BLaER1 (cell line): Measurements from ENCODE around the gene PCDH7.

ENCODE experiments used
- H3K27ac ChIP-seq: shearing (Covaris generic); formaldehyde crosslinking; 2 replicates; pipeline ENCODE4 v1.8.1; 2022
- H3K27me3 ChIP-seq: shearing (Covaris generic); formaldehyde crosslinking; 2 replicates; pipeline ENCODE4 v1.8.1; 2022
- H3K36me3 ChIP-seq: shearing (Covaris generic); formaldehyde crosslinking; 2 replicates; pipeline ENCODE4 v1.8.1; 2022
- H3K4me1 ChIP-seq: shearing (Covaris generic); formaldehyde crosslinking; 2 replicates; pipeline ENCODE4 v1.8.1; 2022
- H3K4me2 ChIP-seq: shearing (Covaris generic); formaldehyde crosslinking; 2 replicates; pipeline ENCODE4 v1.8.1; 2022
- H3K4me3 ChIP-seq: shearing (Covaris generic); formaldehyde crosslinking; 2 replicates; pipeline ENCODE4 v1.8.1; 2022
- H3K9ac ChIP-seq: shearing (Covaris generic); formaldehyde crosslinking; 2 replicates; pipeline ENCODE4 v1.8.1; 2022
- H3K9me3 ChIP-seq: shearing (Covaris generic); formaldehyde crosslinking; 2 replicates; pipeline ENCODE4 v1.8.1; 2022
- H4K20me1 ChIP-seq: shearing (Covaris generic); formaldehyde crosslinking; 2 replicates; pipeline ENCODE4 v1.8.1; 2022
- Cebpa-rat ChIP-seq: shearing (Covaris generic); IDR thresholded peaks from 2 replicates; pipeline ENCODE4 v1.8.1; 2022

The PCDH7 gene

GRCh38 chr4:30718641-30719453 is 1.3 kb upstream of the PCDH7 start:
- peaks cover 34% of the 10 kb centered on the region for H3K4me1 ChIP-seq
- H4K20me1 ChIP-seq = peaks cover 19% of the 10 kb centered on the region
- no peak overlapping the region for H3K9ac ChIP-seq
- no peak overlapping the region for H3K27ac ChIP-seq
- H3K4me3 ChIP-seq = peak overlapping the region; percentile 68
- peaks cover 21% of the 10 kb centered on the region; the same call in 1 of the 2 replicates for H3K9me3 ChIP-seq
- H3K4me2 ChIP-seq = peak overlapping the region; percentile 98
- H3K36me3 ChIP-seq = no peaks in the 10 kb centered on the region
- no peak for TF ChIP-seq Cebpa-rat
- peaks cover 47% of the 10 kb centered on the region for H3K27me3 ChIP-seq

GRCh38 chr4:30719454-30720020 is 632 bp upstream of the PCDH7 start:
- Histone ChIP-seq H3K4me1 (peaks cover 34% of the 10 kb centered on the region), H3K4me2 (peak overlapping the region; percentile 98), H4K20me1 (peaks cover 19% of the 10 kb centered on the region), H3K27ac (no peak overlapping the region), H3K9ac (peak overlapping the region; percentile 5; the same call in 1 of the 2 replicates), H3K27me3 (peaks cover 47% of the 10 kb centered on the region), H3K9me3 (peaks cover 21% of the 10 kb centered on the region; the same call in 1 of the 2 replicates), H3K36me3 (no peaks in the 10 kb centered on the region), H3K4me3 (peak overlapping the region; percentile 68)
- no peak for TF ChIP-seq Cebpa-rat

- Histone ChIP-seq H3K9ac (no peak overlapping the region), H3K4me2 (peak overlapping the region; percentile 98), H3K4me3 (peak overlapping the region; percentile 68), H3K4me1 (peaks cover 32% of the 10 kb centered on the region), H3K36me3 (no peaks in the 10 kb centered on the region), H3K27me3 (peaks cover 47% of the 10 kb centered on the region), H3K27ac (no peak overlapping the region), H4K20me1 (peaks cover 19% of the 10 kb centered on the region), H3K9me3 (peaks cover 21% of the 10 kb centered on the region; the same call in 1 of the 2 replicates)
- TF ChIP-seq Cebpa-rat = no peak
These were observed 554 bp downstream of the PCDH7 start for GRCh38 chr4:30720661-30721184.

DNA sequence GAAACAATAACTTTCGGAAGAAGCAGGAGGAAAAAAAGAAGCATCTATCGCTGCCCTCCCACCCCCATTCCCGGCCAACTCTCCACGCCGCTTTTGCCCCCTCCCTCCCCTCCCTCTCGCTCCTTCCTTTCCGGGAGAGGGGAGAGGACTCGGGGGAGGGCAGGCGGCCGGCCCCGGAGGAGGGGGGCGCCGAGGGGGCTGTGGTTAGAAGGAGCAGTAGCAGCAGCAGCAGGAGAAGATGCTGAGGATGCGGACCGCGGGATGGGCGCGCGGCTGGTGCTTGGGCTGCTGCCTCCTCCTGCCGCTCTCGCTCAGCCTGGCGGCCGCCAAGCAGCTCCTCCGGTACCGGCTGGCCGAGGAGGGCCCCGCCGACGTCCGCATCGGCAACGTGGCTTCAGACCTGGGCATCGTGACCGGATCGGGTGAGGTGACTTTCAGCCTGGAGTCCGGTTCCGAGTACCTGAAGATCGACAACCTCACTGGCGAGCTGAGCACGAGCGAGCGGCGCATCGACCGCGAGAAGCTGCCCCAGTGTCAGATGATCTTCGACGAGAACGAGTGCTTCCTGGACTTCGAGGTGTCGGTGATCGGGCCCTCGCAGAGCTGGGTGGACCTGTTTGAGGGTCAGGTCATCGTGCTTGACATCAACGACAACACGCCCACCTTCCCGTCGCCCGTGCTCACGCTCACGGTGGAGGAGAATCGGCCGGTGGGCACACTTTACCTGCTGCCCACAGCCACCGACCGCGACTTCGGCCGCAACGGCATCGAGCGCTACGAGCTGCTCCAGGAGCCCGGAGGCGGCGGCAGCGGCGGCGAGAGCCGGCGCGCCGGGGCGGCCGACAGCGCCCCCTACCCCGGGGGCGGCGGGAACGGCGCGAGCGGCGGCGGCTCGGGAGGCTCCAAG is 1.3 kb downstream of the PCDH7 start:
- Histone ChIP-seq H3K27me3 (peaks cover 47% of the 10 kb centered on the region), H3K36me3 (no peaks in the 10 kb centered on the region), H3K4me1 (peaks cover 25% of the 10 kb centered on the region), H4K20me1 (peaks cover 19% of the 10 kb centered on the region), H3K27ac (no peak overlapping the region), H3K4me2 (peak overlapping the region; percentile 98), H3K9me3 (peaks cover 21% of the 10 kb centered on the region; the same call in 1 of the 2 replicates), H3K4me3 (peak overlapping the region; percentile 68), H3K9ac (no peak overlapping the region)
- no peak for TF ChIP-seq Cebpa-rat

DNA sequence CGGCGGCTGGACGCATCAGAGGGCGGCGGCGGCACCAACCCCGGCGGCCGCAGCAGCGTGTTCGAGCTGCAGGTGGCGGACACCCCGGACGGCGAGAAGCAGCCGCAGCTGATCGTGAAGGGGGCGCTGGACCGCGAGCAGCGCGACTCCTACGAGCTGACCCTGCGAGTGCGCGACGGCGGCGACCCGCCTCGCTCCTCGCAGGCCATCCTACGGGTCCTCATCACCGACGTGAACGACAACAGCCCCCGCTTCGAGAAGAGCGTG is 1.9 kb downstream of the PCDH7 start:
- H3K27me3 ChIP-seq = peaks cover 47% of the 10 kb centered on the region
- no peak overlapping the region for H3K9ac ChIP-seq
- no peak overlapping the region for H3K4me2 ChIP-seq
- peaks cover 25% of the 10 kb centered on the region for H3K4me1 ChIP-seq
- H4K20me1 ChIP-seq = peaks cover 19% of the 10 kb centered on the region
- TF ChIP-seq Cebpa-rat = no peak
- H3K27ac ChIP-seq = no peak overlapping the region
- no peak overlapping the region for H3K4me3 ChIP-seq
- no peaks in the 10 kb centered on the region for H3K36me3 ChIP-seq
- H3K9me3 ChIP-seq = peaks cover 21% of the 10 kb centered on the region; the same call in 1 of the 2 replicates

GRCh38 chr4:30722359-30723200 is 2.4 kb downstream of the PCDH7 start:
- Histone ChIP-seq H3K9ac (no peak overlapping the region), H3K36me3 (no peaks in the 10 kb centered on the region), H3K4me3 (no peak overlapping the region), H3K4me1 (peaks cover 24% of the 10 kb centered on the region), H3K9me3 (peaks cover 21% of the 10 kb centered on the region; the same call in 1 of the 2 replicates), H3K4me2 (no peak overlapping the region), H3K27ac (no peak overlapping the region), H4K20me1 (peaks cover 19% of the 10 kb centered on the region), H3K27me3 (peaks cover 42% of the 10 kb centered on the region)
- TF ChIP-seq Cebpa-rat = no peak

- H3K9ac ChIP-seq = no peak overlapping the region
- H3K4me3 ChIP-seq = no peak overlapping the region
These were observed 3.2 kb downstream of the PCDH7 start for GRCh38 chr4:30723201-30723955.

GRCh38 chr4:30724247-30724646 is 4.1 kb downstream of the PCDH7 start:
- H4K20me1 ChIP-seq = 0 out of 2 replicates have a peak, but pooled peaks cover 5% of the 10 kb centered on the region
- no peak overlapping the region for H3K4me2 ChIP-seq
- peaks cover 8% of the 10 kb centered on the region for H3K4me1 ChIP-seq
- H3K27me3 ChIP-seq = peaks cover 26% of the 10 kb centered on the region
- no peak overlapping the region for H3K4me3 ChIP-seq
- H3K9me3 ChIP-seq = peaks cover 21% of the 10 kb centered on the region; the same call in 1 of the 2 replicates
- no peak overlapping the region for H3K27ac ChIP-seq
- TF ChIP-seq Cebpa-rat = no peak
- no peaks in the 10 kb centered on the region for H3K36me3 ChIP-seq
- H3K9ac ChIP-seq = no peak overlapping the region

More at GRCh38 chr4:30723201-30723955, 3.2 kb downstream of the PCDH7 start:
- Histone ChIP-seq H3K4me1 (peaks cover 16% of the 10 kb centered on the region), H3K27ac (no peak overlapping the region), H3K27me3 (peaks cover 34% of the 10 kb centered on the region), H3K9me3 (peaks cover 21% of the 10 kb centered on the region; the same call in 1 of the 2 replicates), H3K4me2 (no peak overlapping the region), H3K36me3 (no peaks in the 10 kb centered on the region), H4K20me1 (peaks cover 12% of the 10 kb centered on the region; the same call in 1 of the 2 replicates)
- no peak for TF ChIP-seq Cebpa-rat
